ENCODE measurements around the gene PLTP. TPM values are rescaled to one million over a fixed set of nuclear protein-coding genes. Genes with fewer than 3 reads are reported as not detected.

PLTP gene
- total and polyA plus RNA-seq, 2 experiments from 2014 or later, result 108 to 160 TPM

GRCh38 chr20:45848969-45849582 lies 62.9 kb downstream of the PLTP start:
- H3K36me3 ChIP-seq (ENCODE audit: insufficient read depth), result peaks cover 15% of the 10 kb centered on the region
- TF ChIP-seq NANOG (IDR thresholded peaks at IDR 0.05; ENCODE audit: borderline replicate concordance) (no peak), EZH2phosphoT487 (IDR thresholded peaks at IDR 0.05; ENCODE audit: unreplicated experiment) (no peak), CREB1 (CRISPR knock-in tag; IDR thresholded peaks at IDR 0.05; ENCODE audit: low read depth) (no peak)
- no peaks in the 10 kb centered on the region; the same call in 1 of the 2 replicates for H3F3A ChIP-seq (replicated peaks; ENCODE audit: low read depth)
- H3K79me2 ChIP-seq (replicated peaks; ENCODE audit: insufficient read depth), result peaks cover 11% of the 10 kb centered on the region
- no peak overlapping the region; the same call in 1 of the 2 replicates for H3K27ac ChIP-seq (ENCODE audit: low read depth)
- H3K27me3 ChIP-seq (ENCODE audit: insufficient read depth), result no peaks in the 10 kb centered on the region
- peaks cover 11% of the 10 kb centered on the region for H3K27me3 Mint-ChIP-seq (ENCODE audit: insufficient read depth, low read depth, poor library complexity)
- H2AFZ ChIP-seq, result no peak overlapping the region
- H3K4me1 ChIP-seq (ENCODE audit: insufficient read depth), result peaks cover 19% of the 10 kb centered on the region
- DNase-seq (ENCODE audit: low spot score), result no peak
- no peaks in the 10 kb centered on the region for H3K9me3 Mint-ChIP-seq
- H3K4me2 ChIP-seq, result no peak overlapping the region
- H3K9me2 ChIP-seq (ENCODE audit: insufficient read depth), result no peaks in the 10 kb centered on the region
- no peaks in the 10 kb centered on the region for H4K20me1 ChIP-seq (replicated peaks; ENCODE audit: insufficient read depth)
- no peak overlapping the region for H3K4me3 Mint-ChIP-seq
- no peak for ATAC-seq
- peaks cover 23% of the 10 kb centered on the region for H3K4me1 Mint-ChIP-seq
- H3K36me3 Mint-ChIP-seq (ENCODE audit: low read depth), result peaks cover 35% of the 10 kb centered on the region
- H3K27ac Mint-ChIP-seq, result peak overlapping the region; percentile 47; the same call in 1 of the 2 replicates
- no peak overlapping the region for H3K4me3 ChIP-seq

Other genes starting within 250 kb of the PLTP start
- gene WFDC11, start 241.9 kb downstream of the PLTP start, total RNA-seq (2014; rRNA removed; shearing (Covaris generic)), result not detected in 2 replicates
- 0.87 TPM in 1 of 2 replicates, not detected in the other for gene WFDC11, start 241.9 kb downstream of the PLTP start, polyA plus RNA-seq (2016; fragmentation: Nextera tagmentation; extraction: Ambion mirVana)
- gene WFDC13, start 210.1 kb downstream of the PLTP start, total RNA-seq (2014; rRNA removed; shearing (Covaris generic)), result not detected in 2 replicates
- gene WFDC13, start 210.1 kb downstream of the PLTP start, polyA plus RNA-seq (2016; fragmentation: Nextera tagmentation; extraction: Ambion mirVana), result not detected in 2 replicates
- not detected in 2 replicates for gene WFDC10B, start 207.1 kb downstream of the PLTP start, total RNA-seq (2014; rRNA removed; shearing (Covaris generic))
- 0.50 and 1.0 TPM in 2 replicates for gene WFDC10B, start 207.1 kb downstream of the PLTP start, polyA plus RNA-seq (2016; fragmentation: Nextera tagmentation; extraction: Ambion mirVana)
- not detected in 2 replicates for gene SPINT4, start 189.8 kb downstream of the PLTP start, total RNA-seq (2014; rRNA removed; shearing (Covaris generic))
- gene SPINT4, start 189.8 kb downstream of the PLTP start, polyA plus RNA-seq (2016; fragmentation: Nextera tagmentation; extraction: Ambion mirVana), result not detected in 2 replicates
- 0.73 TPM in 1 of 2 replicates, not detected in the other for gene WFDC3, start 120.3 kb downstream of the PLTP start, total RNA-seq (2014; rRNA removed; shearing (Covaris generic))
- 0.36 TPM in 1 of 2 replicates, not detected in the other for gene WFDC3, start 120.3 kb downstream of the PLTP start, polyA plus RNA-seq (2016; fragmentation: Nextera tagmentation; extraction: Ambion mirVana)
- gene DNTTIP1, start 120.2 kb downstream of the PLTP start, total RNA-seq (2014; rRNA removed; shearing (Covaris generic)), result 21.4 and 31.6 TPM in 2 replicates
- gene DNTTIP1, start 120.2 kb downstream of the PLTP start, polyA plus RNA-seq (2016; fragmentation: Nextera tagmentation; extraction: Ambion mirVana), result 50.3 TPM in 2 replicates
- gene UBE2C, start 99.5 kb downstream of the PLTP start, total RNA-seq (2014; rRNA removed; shearing (Covaris generic)), result 198 and 247 TPM in 2 replicates
- gene UBE2C, start 99.5 kb downstream of the PLTP start, polyA plus RNA-seq (2016; fragmentation: Nextera tagmentation; extraction: Ambion mirVana), result 698 and 742 TPM in 2 replicates
- 0.59 TPM in 1 of 2 replicates, not detected in the other for gene TNNC2, start 84.8 kb downstream of the PLTP start, total RNA-seq (2014; rRNA removed; shearing (Covaris generic))
- gene TNNC2, start 84.8 kb downstream of the PLTP start, polyA plus RNA-seq (2016; fragmentation: Nextera tagmentation; extraction: Ambion mirVana), result 32.5 and 33.3 TPM in 2 replicates
- gene SNX21, start 78.4 kb downstream of the PLTP start, total RNA-seq (2014; rRNA removed; shearing (Covaris generic)), result 26.7 and 31.5 TPM in 2 replicates
- 13.3 and 15.5 TPM in 2 replicates for gene SNX21, start 78.4 kb downstream of the PLTP start, polyA plus RNA-seq (2016; fragmentation: Nextera tagmentation; extraction: Ambion mirVana)
- 55.6 and 75.2 TPM in 2 replicates for gene ACOT8, start 54.8 kb downstream of the PLTP start, total RNA-seq (2014; rRNA removed; shearing (Covaris generic))
- gene ACOT8, start 54.8 kb downstream of the PLTP start, polyA plus RNA-seq (2016; fragmentation: Nextera tagmentation; extraction: Ambion mirVana), result 42.0 and 43.1 TPM in 2 replicates
- 7.5 and 8.2 TPM in 2 replicates for gene ZSWIM3, start 54.5 kb downstream of the PLTP start, total RNA-seq (2014; rRNA removed; shearing (Covaris generic))
- 2.0 and 3.0 TPM in 2 replicates for gene ZSWIM3, start 54.5 kb downstream of the PLTP start, polyA plus RNA-seq (2016; fragmentation: Nextera tagmentation; extraction: Ambion mirVana)
- gene ZSWIM1, start 30.9 kb downstream of the PLTP start, total RNA-seq (2014; rRNA removed; shearing (Covaris generic)), result 16.2 and 17.6 TPM in 2 replicates
- 11.5 and 12.7 TPM in 2 replicates for gene ZSWIM1, start 30.9 kb downstream of the PLTP start, polyA plus RNA-seq (2016; fragmentation: Nextera tagmentation; extraction: Ambion mirVana)
- 1.0 and 7.5 TPM in 2 replicates for gene SPATA25, start 24.5 kb downstream of the PLTP start, total RNA-seq (2014; rRNA removed; shearing (Covaris generic))
- 0.50 TPM in 1 of 2 replicates, not detected in the other for gene SPATA25, start 24.5 kb downstream of the PLTP start, polyA plus RNA-seq (2016; fragmentation: Nextera tagmentation; extraction: Ambion mirVana)
- 7.6 and 10.9 TPM in 2 replicates for gene NEURL2, start 20.9 kb downstream of the PLTP start, total RNA-seq (2014; rRNA removed; shearing (Covaris generic))
- 4.5 and 4.6 TPM in 2 replicates for gene NEURL2, start 20.9 kb downstream of the PLTP start, polyA plus RNA-seq (2016; fragmentation: Nextera tagmentation; extraction: Ambion mirVana)
- gene CTSA, start 20.8 kb downstream of the PLTP start, total RNA-seq (2014; rRNA removed; shearing (Covaris generic)), result 31.4 and 39.9 TPM in 2 replicates
- 52.8 and 63.9 TPM in 2 replicates for gene CTSA, start 20.8 kb downstream of the PLTP start, polyA plus RNA-seq (2016; fragmentation: Nextera tagmentation; extraction: Ambion mirVana)
- 26.1 and 27.0 TPM in 2 replicates for gene PCIF1, start 22.5 kb upstream of the PLTP start, total RNA-seq (2014; rRNA removed; shearing (Covaris generic))
- 28.3 and 37.0 TPM in 2 replicates for gene PCIF1, start 22.5 kb upstream of the PLTP start, polyA plus RNA-seq (2016; fragmentation: Nextera tagmentation; extraction: Ambion mirVana)
- 18.6 and 24.2 TPM in 2 replicates for gene ZNF335, start 60.0 kb upstream of the PLTP start, total RNA-seq (2014; rRNA removed; shearing (Covaris generic))
- gene ZNF335, start 60.0 kb upstream of the PLTP start, polyA plus RNA-seq (2016; fragmentation: Nextera tagmentation; extraction: Ambion mirVana), result 5.7 and 7.4 TPM in 2 replicates
- gene MMP9, start 96.8 kb upstream of the PLTP start, total RNA-seq (2014; rRNA removed; shearing (Covaris generic)), result 5.4 and 5.8 TPM in 2 replicates
- gene MMP9, start 96.8 kb upstream of the PLTP start, polyA plus RNA-seq (2016; fragmentation: Nextera tagmentation; extraction: Ambion mirVana), result 4.1 and 4.3 TPM in 2 replicates
- 0.35 and 3.5 TPM in 2 replicates for gene SLC12A5, start 117.1 kb upstream of the PLTP start, total RNA-seq (2014; rRNA removed; shearing (Covaris generic))
- 8.4 and 9.8 TPM in 2 replicates for gene SLC12A5, start 117.1 kb upstream of the PLTP start, polyA plus RNA-seq (2016; fragmentation: Nextera tagmentation; extraction: Ambion mirVana)
- 22.8 and 24.6 TPM in 2 replicates for gene NCOA5, start 177.8 kb upstream of the PLTP start, total RNA-seq (2014; rRNA removed; shearing (Covaris generic))
- 8.4 and 10.1 TPM in 2 replicates for gene NCOA5, start 177.8 kb upstream of the PLTP start, polyA plus RNA-seq (2016; fragmentation: Nextera tagmentation; extraction: Ambion mirVana)
- gene CD40, start 206.2 kb upstream of the PLTP start, total RNA-seq (2014; rRNA removed; shearing (Covaris generic)), result 9.9 and 15.4 TPM in 2 replicates
- gene CD40, start 206.2 kb upstream of the PLTP start, polyA plus RNA-seq (2016; fragmentation: Nextera tagmentation; extraction: Ambion mirVana), result 17.9 and 18.9 TPM in 2 replicates